H1 (cell line): Measurements from ENCODE around the gene ACBD6. TPM values are rescaled to one million over a fixed set of nuclear protein-coding genes. Genes with fewer than 3 reads are reported as not detected.

ENCODE experiments used
- CTCF ChIA-PET: fragments of 300-600 bp; sonication (Branson Sonifier 250); formaldehyde crosslinking; loops from one replicate; lab custom pipeline; 2021; ENCODE audit not compliant: partially characterized antibody; lab: Charles Lee
- POLR2A ChIA-PET: fragments of 300-600 bp; sonication (Branson Sonifier 250); formaldehyde crosslinking; loops from one replicate; lab custom pipeline; 2021; ENCODE audit warnings: inconsistent platforms; ENCODE audit not compliant: partially characterized antibody; lab: Charles Lee
- DNase-seq, 2 experiments: peaks; one replicate each; pipeline versions ENCODE4 v3.0.0 to v3.0.0-alpha.2; 2010 to 2022; ENCODE audit warnings: low spot score in 2 of 2, low read depth in 1 of 2, mixed read lengths in 1 of 2
- FAIRE-seq: peaks from 2 replicates; lab custom pipeline; 2011; peaks lifted over from hg19 to GRCh38; lab: Jason Lieb, UNC
- H2AFZ ChIP-seq: 2 replicates; pipeline ENCODE4 v1.8.1; 2012; ENCODE audit warnings: low read length, inconsistent platforms
- H2AK5ac ChIP-seq: 2 replicates; pipeline ENCODE4 v1.6.1; 2013; ENCODE audit warnings: low read depth, low read length
- H2BK120ac ChIP-seq: replicated peaks from 2 replicates; pipeline ENCODE3; 2013; ENCODE audit warnings: low read depth, low read length, inconsistent platforms
- H2BK12ac ChIP-seq: 2 replicates; pipeline ENCODE4 v1.6.1; 2013; ENCODE audit warnings: low read depth, low read length
- H2BK15ac ChIP-seq: 2 replicates; pipeline ENCODE4 v1.6.1; 2013; ENCODE audit warnings: low read length
- H2BK20ac ChIP-seq: 2 replicates; pipeline ENCODE4 v1.6.1; 2013; ENCODE audit warnings: low read length
- H2BK5ac ChIP-seq: 2 replicates; pipeline ENCODE4 v1.6.1; 2013; ENCODE audit warnings: low read depth, low read length
- H3K14ac ChIP-seq: 2 replicates; pipeline ENCODE4 v1.6.1; 2013; ENCODE audit warnings: inconsistent platforms; ENCODE audit not compliant: insufficient read length
- H3K18ac ChIP-seq: 2 replicates; pipeline ENCODE4 v1.6.1; 2013; ENCODE audit warnings: low read length; ENCODE audit errors: extremely low read depth
- H3K23ac ChIP-seq: 2 replicates; pipeline ENCODE4 v1.6.1; 2013; ENCODE audit warnings: inconsistent platforms; ENCODE audit not compliant: insufficient read length
- H3K23me2 ChIP-seq: 2 replicates; pipeline ENCODE4 v1.6.1; 2013; ENCODE audit warnings: low read depth, low read length
- H3K27ac ChIP-seq: 2 replicates; pipeline ENCODE4 v1.6.1; 2011; ENCODE audit warnings: low read depth, low read length, inconsistent platforms
- H3K27me3 ChIP-seq, 4 experiments: replicated peaks in 1 of 4; 1 replicate in 1 of 4; 2 replicates in 3 of 4; pipeline versions ENCODE4 v1.6.1 to v1.8.1; 2011 to 2013; ENCODE audit warnings: low read length in 3 of 4, mild to moderate bottlenecking in 3 of 4, inconsistent platforms in 2 of 4, mixed read lengths in 2 of 4, moderate library complexity in 1 of 4; ENCODE audit not compliant: control insufficient read depth in 3 of 4, insufficient read depth in 3 of 4; ENCODE audit errors: extremely low read depth in 1 of 4
- H3K36me3 ChIP-seq, 4 experiments: 2 replicates each; pipeline versions ENCODE4 v1.6.1 to v1.8.1; 2011 to 2013; ENCODE audit warnings: mild to moderate bottlenecking in 4 of 4, low read length in 3 of 4, moderate library complexity in 2 of 4, control low read depth in 1 of 4, inconsistent platforms in 1 of 4; ENCODE audit not compliant: insufficient read depth in 4 of 4, control insufficient read depth in 2 of 4
- H3K4ac ChIP-seq: replicated peaks from 2 replicates; pipeline ENCODE3; 2013; ENCODE audit warnings: low read length, low read depth, mixed read lengths, inconsistent platforms; ENCODE audit not compliant: insufficient read length
- H3K4me1 ChIP-seq, 4 experiments: replicated peaks in 1 of 4; 1 replicate in 1 of 4; 2 replicates in 3 of 4; pipeline versions ENCODE4 v1.6.1 to v1.8.1; 2011 to 2013; ENCODE audit warnings: low read length in 3 of 4, inconsistent platforms in 2 of 4, mixed read lengths in 1 of 4; ENCODE audit not compliant: insufficient read depth in 4 of 4, control insufficient read depth in 3 of 4
- H3K4me2 ChIP-seq, 2 experiments: 2 replicates each; pipeline versions ENCODE4 v1.6.1 to v1.8.1; 2011 to 2013; ENCODE audit warnings: low read depth in 2 of 2, low read length in 2 of 2, control low read depth in 1 of 2, inconsistent platforms in 1 of 2, mild to moderate bottlenecking in 1 of 2; ENCODE audit not compliant: insufficient read depth in 1 of 2
- H3K4me3 ChIP-seq, 4 experiments: fragments of 200-600, 300-600 bp in 1 of 4; sonication (generic), shearing (Covaris generic), sonication (Bioruptor Twin) in 1 of 4; 2 replicates each; pipeline versions ENCODE4 v1.5.1 to v1.8.1; 2011 to 2016; ENCODE audit warnings: low read length in 4 of 4, low read depth in 3 of 4, control low read depth in 2 of 4, inconsistent platforms in 2 of 4, mild to moderate bottlenecking in 2 of 4, mixed read lengths in 1 of 4, moderate library complexity in 1 of 4; ENCODE audit not compliant: insufficient read depth in 2 of 4; ENCODE audit errors: extremely low read depth in 1 of 4
- H3K56ac ChIP-seq: replicated peaks from 2 replicates; pipeline ENCODE3; 2013; ENCODE audit warnings: low read depth, mild to moderate bottlenecking, mixed read lengths, low read length, inconsistent platforms; ENCODE audit not compliant: insufficient read length
- H3K79me1 ChIP-seq: 2 replicates; pipeline ENCODE4 v1.6.1; 2013; ENCODE audit warnings: low read depth, low read length, control low read depth
- H3K79me2 ChIP-seq, 2 experiments: 2 replicates each; pipeline versions ENCODE4 v1.6.1 to v1.8.1; 2012 to 2013; ENCODE audit warnings: low read length in 2 of 2, mild to moderate bottlenecking in 2 of 2, inconsistent platforms in 1 of 2; ENCODE audit not compliant: insufficient read depth in 2 of 2, control insufficient read depth in 1 of 2
- H3K9ac ChIP-seq, 4 experiments: replicated peaks in 1 of 4; 1 replicate in 1 of 4; 2 replicates in 3 of 4; pipeline versions ENCODE4 v1.6.1 to v1.8.1; 2011 to 2013; ENCODE audit warnings: low read depth in 3 of 4, low read length in 3 of 4, control low read depth in 2 of 4, mild to moderate bottlenecking in 2 of 4, moderate library complexity in 2 of 4, inconsistent platforms in 1 of 4; ENCODE audit errors: extremely low read depth in 1 of 4
- H3K9me3 ChIP-seq, 2 experiments: 2 replicates each; pipeline versions ENCODE4 v1.6.1 to v1.8.1; 2012 to 2013; ENCODE audit warnings: mild to moderate bottlenecking in 2 of 2, moderate library complexity in 2 of 2, control low read depth in 1 of 2, inconsistent platforms in 1 of 2, low read depth in 1 of 2, low read length in 1 of 2, mixed read lengths in 1 of 2; ENCODE audit not compliant: insufficient read depth in 2 of 2
- H4K20me1 ChIP-seq, 2 experiments: replicated peaks in 1 of 2; 2 replicates each; pipeline versions ENCODE3 to v1.8.1; 2011 to 2013; ENCODE audit warnings: inconsistent platforms in 2 of 2, low read length in 2 of 2, mild to moderate bottlenecking in 1 of 2; ENCODE audit not compliant: insufficient read depth in 2 of 2, control insufficient read depth in 1 of 2
- H4K5ac ChIP-seq: 2 replicates; pipeline ENCODE4 v1.6.1; 2013; ENCODE audit warnings: low read length, low read depth, mixed read lengths, inconsistent platforms; ENCODE audit not compliant: insufficient read length
- H4K8ac ChIP-seq: 2 replicates; pipeline ENCODE4 v1.8.0; 2013; ENCODE audit warnings: mild to moderate bottlenecking, moderate library complexity, low read length, inconsistent platforms; ENCODE audit not compliant: insufficient read depth; ENCODE audit errors: extremely low read depth
- H4K91ac ChIP-seq: replicated peaks from 2 replicates; pipeline ENCODE3; 2013; ENCODE audit warnings: low read length, mixed read lengths, inconsistent platforms; ENCODE audit not compliant: insufficient read length
- HDAC2 ChIP-seq, 2 experiments: fragments of 300-600 bp in 1 of 2; sonication (generic) in 1 of 2; IDR thresholded peaks; 2 replicates each; pipeline ENCODE4 v1.6.1; 2011 to 2012; ENCODE audit warnings: low read depth in 2 of 2, low read length in 2 of 2, mild to moderate bottlenecking in 2 of 2, moderate library complexity in 2 of 2, borderline replicate concordance in 1 of 2, inconsistent platforms in 1 of 2
- KDM5A ChIP-seq: fragments of 200-600 bp; IDR thresholded peaks from 2 replicates; pipeline ENCODE4 v1.7.1; 2012; ENCODE audit warnings: mild to moderate bottlenecking, low read length, inconsistent platforms, mixed read lengths
- SIX5 ChIP-seq: IDR thresholded peaks from 2 replicates; pipeline ENCODE4 v1.6.1; 2011; ENCODE audit warnings: mild to moderate bottlenecking, low read depth, low read length
- SP1 ChIP-seq: IDR thresholded peaks from 2 replicates; pipeline ENCODE4 v1.6.1; 2011; ENCODE audit warnings: low read depth, low read length
- SP2 ChIP-seq: IDR thresholded peaks from 2 replicates; pipeline ENCODE4 v1.6.1; 2012; ENCODE audit warnings: mild to moderate bottlenecking, low read length, inconsistent platforms
- SP4 ChIP-seq: IDR thresholded peaks from 2 replicates; pipeline ENCODE4 v1.6.1; 2012; ENCODE audit warnings: low read length, inconsistent platforms
- TAF1 ChIP-seq: IDR thresholded peaks from 2 replicates; pipeline ENCODE4 v1.6.1; 2011; ENCODE audit warnings: mild to moderate bottlenecking, low read depth, low read length
- WGBS, 2 experiments: shearing (Covaris generic) in 1 of 2; methylation state at CpG; one replicate each; pipeline versions ENCODE4 v1.1.6 to v1.1.7; 2013 to 2015; ENCODE audit warnings: low lambda C conversion rate in 2 of 2, mixed read lengths in 2 of 2, inconsistent platforms in 1 of 2, low coverage in 1 of 2, missing lambda C conversion rate in 1 of 2; ENCODE audit not compliant: insufficient replicate concordance in 2 of 2, insufficient coverage in 1 of 2, insufficient read length in 1 of 2; ENCODE audit errors: extremely low coverage in 1 of 2, missing lambda C conversion rate in 1 of 2; 5-methylcytosine and 5-hydroxymethylcytosine counted together
- polyA plus RNA-seq, 7 experiments: library from polyadenylated mRNA; depleted of rRNA in 3 of 7; stranded (reverse) in 5 of 7; unstranded in 2 of 7; fragments of >200 nt in 5 of 7; fragments of 200-250 nt in 2 of 7; gene quantifications; 1 replicate in 5 of 7; 2 replicates in 1 of 7; 4 replicates in 1 of 7; pipeline versions ENCODE4 v1.2.1 to v1.2.3, GENCODE V29; 2011 to 2013; ENCODE audit warnings: missing spikeins in 2 of 7, mixed read lengths in 2 of 7
- total RNA-seq: library from RNA; stranded (reverse); fragmentation: NEBNext Ultra II Directional; extraction: Animal tissue kit (Norgen Biotek cat#: 25700); gene quantifications from 2 replicates; pipeline ENCODE4 v1.2.1, GENCODE V29; 2021
- TF ChIP-seq, protein P1 (sequence below): IDR thresholded peaks from 2 replicates; pipeline ENCODE4 v1.6.1; 2012; ENCODE audit warnings: inconsistent platforms

The ACBD6 gene
- total and polyA plus RNA-seq, 2 of the 8 experiments (the other 6 are each of a cell fraction or from before 2014, with no cell fraction given) = 52.0 to 67.7 TPM

DNA sequence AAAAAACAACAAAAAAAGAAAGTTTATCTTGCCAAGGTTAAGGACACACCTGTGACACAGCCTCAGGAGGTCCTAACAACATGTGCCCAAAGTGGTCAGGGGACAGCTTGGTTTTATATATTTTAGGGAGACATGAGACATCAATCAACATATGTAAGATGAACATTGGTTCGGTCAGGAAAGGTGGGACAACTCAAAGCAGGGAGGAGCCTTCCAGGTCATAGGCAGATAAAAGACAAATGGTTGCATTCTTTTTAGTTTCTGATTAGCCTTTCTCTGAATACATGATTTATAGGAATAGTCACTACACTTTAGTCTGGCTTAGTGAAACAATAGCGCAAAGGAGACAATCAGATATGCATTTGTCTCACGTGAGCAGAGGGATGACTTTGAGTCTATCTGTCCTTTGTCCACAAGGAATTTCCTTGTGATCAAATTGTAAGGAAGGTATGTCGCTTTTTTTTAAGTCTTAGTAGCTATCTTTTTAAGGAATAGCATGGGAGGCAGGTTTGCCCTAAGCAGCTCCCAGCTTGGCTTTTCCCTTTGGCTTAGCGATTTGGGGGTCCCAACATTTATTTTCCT, 33.1 kb upstream of the ACBD6 start:
- FAIRE-seq = no peak
- Histone ChIP-seq H4K5ac (no peak overlapping the region), H4K8ac (no peak overlapping the region), H2BK12ac (no peak overlapping the region), H3K4me2 (no peak overlapping the region), H3K14ac (no peak overlapping the region), H3K4ac (no peak overlapping the region), H3K4me3 (no peak overlapping the region), H3K79me2 (no peaks in the 10 kb centered on the region), H3K4me1 (no peaks in the 10 kb centered on the region; a peak in 1 of 7 replicates), H2AFZ (no peak overlapping the region), H3K36me3 (no peaks in the 10 kb centered on the region), H4K20me1 (no peaks in the 10 kb centered on the region), H2BK15ac (no peak overlapping the region), H3K23ac (no peak overlapping the region), H3K79me1 (no peaks in the 10 kb centered on the region), H3K27me3 (no peaks in the 10 kb centered on the region), H2AK5ac (no peak overlapping the region), H3K27ac (no peak overlapping the region), H2BK120ac (no peak overlapping the region), H3K56ac (no peak overlapping the region), H3K9ac (no peak overlapping the region), H3K9me3 (no peaks in the 10 kb centered on the region), H3K18ac (no peak overlapping the region), H2BK5ac (no peak overlapping the region), H4K91ac (no peak overlapping the region), H2BK20ac (no peak overlapping the region), H3K23me2 (no peaks in the 10 kb centered on the region)
- WGBS, 2 experiments = 87% methylated on average over 5 of the region's 5 CpGs; no CpG with 5 or more reads in 1 of the 2 experiments
- CTCF ChIA-PET = interaction anchor here (0.7 to 8.5 kb wide), 8 partner anchors 9 to 327 kb away, joined by 3 to 77 read pairs (median 4); partner anchors contain the start of gene XPR1
- no peak for DNase-seq
- TF ChIP-seq, protein P1, sequence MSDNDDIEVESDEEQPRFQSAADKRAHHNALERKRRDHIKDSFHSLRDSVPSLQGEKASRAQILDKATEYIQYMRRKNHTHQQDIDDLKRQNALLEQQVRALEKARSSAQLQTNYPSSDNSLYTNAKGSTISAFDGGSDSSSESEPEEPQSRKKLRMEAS = no peak
- TF ChIP-seq SP4 = no peak
- no peak for TF ChIP-seq SIX5
- TF ChIP-seq TAF1 = no peak
- no peak for TF ChIP-seq SP2
- TF ChIP-seq SP1 = no peak
- no peak for TF ChIP-seq KDM5A
- no peak for TF ChIP-seq HDAC2 (IDR thresholded peaks at IDR 0.05; ENCODE audit: borderline replicate concordance in 1 of 2, low read depth in 2 of 2, low read length in 2 of 2)
- POLR2A ChIA-PET = no interaction called here
